HG02798 (cell line): ENCODE data around the gene EPHB6.

Experiments used
- ATAC-seq: cut with Tn5 transposase; IDR thresholded peaks from one replicate; pipeline ENCODE4 v1.9.1; 2021; ENCODE audit warnings: mild to moderate bottlenecking; ENCODE audit not compliant: unreplicated experiment, poor library complexity

Gene EPHB6

DNA sequence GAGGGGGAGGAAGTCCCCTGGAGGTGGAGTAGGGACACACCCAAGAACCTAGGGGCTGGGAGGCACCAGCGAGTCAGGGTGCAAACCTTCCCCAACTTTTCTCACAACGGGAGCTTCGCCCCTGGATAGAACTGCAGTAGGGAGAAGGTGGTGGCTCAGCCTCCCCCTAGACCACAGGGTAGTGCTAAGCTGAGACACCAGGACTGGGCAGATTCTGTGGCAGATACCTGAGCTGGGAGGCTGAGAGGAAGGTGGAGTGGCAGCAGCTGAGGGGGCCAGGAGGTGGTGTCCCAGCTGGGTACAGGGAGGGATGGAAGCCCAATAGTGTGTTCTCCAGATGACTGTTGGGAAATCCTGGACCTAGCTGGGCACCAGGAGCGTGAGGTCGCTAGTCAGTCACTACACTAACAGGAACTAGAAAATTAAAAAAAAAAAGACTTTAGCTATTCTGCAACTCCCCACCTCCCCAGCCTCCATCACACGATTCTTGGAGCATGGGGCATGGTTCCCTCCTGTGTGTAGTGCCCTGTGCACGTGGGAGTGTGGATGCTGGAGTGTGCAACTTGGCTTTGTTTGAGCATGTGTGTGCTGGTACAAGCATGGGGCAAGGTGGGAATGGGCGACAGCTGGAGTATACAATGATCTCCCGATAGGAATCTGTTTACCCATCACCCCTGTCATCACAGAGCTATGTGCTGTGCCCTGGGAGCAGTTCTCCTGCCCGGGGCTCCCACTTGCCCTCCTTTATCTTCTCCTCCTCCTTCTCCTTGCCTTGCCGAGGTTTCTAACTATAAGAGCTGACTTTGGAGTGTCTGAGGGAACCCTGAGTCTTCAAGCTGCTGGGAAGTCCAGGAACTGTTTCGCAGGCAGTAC is 39.5 kb downstream of the EPHB6 start:
- ATAC-seq = no peak

DNA sequence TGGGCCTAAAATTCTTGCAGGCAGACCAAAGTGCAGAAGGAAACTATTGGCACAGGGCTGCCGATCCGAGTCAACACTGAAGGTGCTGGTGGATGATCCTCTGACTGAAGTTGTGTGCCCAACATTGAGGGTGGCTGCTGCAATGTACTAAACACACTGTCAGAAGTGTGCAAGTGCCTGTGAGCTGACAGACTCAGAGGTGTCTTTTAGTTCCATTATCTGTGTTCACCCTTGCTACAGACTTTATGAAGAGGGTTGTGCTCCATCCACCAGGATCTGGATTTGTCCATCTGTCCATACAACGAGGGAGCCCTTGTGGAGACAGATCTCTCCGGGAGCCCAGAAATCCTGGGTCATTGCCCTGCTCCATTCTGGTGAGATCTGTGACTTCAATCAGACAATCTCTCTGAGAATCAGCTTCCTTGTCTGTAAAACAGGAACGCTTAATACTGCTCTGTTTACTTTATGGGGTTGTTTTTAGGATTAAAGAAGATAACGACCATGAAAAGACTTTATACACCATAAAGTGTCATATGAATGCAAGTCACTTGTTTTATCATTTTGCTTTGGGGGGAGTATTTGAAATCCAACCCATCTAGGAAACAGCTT is 40.2 kb downstream of the EPHB6 start:
- no peak for ATAC-seq

DNA sequence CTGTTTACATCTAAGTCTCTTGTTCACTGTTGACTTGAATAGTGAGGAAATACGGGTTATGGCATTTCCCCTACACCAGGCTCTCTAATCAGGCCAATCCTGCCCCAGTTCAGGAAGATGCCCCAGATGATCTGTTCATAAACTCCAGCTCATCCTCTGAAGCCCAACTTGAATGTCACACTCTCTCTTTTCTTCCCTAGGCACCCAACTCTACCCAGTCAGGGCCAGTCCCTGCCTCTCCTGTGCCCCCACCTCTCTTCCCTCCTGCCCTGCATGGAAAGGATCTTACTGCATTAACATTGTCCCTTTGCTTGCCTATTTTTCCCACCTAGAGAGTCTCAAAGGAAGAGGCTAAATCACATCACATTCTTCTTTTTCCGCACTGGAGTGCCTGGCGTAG is 41.3 kb downstream of the EPHB6 start:
- no peak for ATAC-seq

GRCh38 chr7:142896741-142897379 is 42.0 kb downstream of the EPHB6 start:
- no peak for ATAC-seq

GRCh38 chr7:142897691-142898090 is 42.8 kb downstream of the EPHB6 start:
- no peak for ATAC-seq

DNA sequence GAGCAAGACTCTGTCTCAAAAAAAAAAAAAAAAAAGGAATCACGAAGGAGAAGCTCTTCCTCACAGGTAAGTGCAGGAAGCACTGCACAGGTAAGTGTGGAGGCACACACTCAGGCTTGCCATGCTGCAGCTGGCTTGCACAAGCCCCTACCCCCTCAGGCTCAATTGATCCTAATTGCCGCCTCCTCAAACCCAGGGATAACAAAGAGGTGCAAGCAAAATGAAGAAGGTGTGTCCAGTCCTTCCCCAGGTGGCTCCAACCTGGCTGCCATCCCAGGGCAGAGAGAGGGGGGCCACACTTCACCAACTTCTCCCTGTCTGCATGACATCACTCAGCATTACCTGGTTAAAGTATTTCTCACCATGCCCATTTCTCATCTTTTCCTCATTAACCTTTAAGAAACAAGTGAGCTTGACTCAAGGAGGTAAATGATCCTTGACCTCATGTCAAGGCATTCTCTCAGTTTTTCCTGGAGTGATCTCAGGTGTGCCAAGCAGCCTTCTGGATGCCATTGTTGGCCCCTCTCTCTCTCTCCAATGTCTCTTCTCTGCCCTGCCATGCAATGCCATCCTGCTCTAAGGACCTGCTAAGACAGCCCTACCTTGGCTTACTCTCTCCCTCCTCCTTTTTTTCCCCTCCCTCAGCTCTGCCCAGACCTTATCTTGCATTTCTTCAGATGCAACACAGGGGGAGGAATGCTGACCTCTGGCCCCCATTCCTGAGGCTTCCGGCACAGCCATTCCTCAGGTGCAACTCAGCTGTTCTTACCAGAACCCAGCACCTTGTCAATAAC is 43.7 kb downstream of the EPHB6 start:
- ATAC-seq = no peak

DNA sequence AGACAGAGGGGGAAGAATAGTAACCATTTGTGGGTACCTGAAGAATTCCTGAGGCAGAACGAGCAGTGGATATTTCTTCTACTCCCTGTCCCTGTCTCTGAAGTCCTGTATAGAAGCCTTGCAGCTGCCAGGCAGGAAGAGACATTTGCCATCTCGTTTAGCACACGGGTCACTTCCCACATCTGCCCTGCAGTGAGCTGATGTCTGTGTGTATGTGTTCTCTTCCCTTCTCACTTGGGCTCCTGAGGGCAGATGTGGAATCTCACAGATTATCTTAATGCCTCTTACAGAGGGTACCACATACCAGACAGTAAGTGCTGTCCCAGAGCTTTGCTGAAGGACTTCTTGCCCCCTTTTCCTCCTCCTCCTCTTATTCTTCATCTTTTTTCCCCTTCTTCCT is 44.8 kb downstream of the EPHB6 start:
- no peak for ATAC-seq

DNA sequence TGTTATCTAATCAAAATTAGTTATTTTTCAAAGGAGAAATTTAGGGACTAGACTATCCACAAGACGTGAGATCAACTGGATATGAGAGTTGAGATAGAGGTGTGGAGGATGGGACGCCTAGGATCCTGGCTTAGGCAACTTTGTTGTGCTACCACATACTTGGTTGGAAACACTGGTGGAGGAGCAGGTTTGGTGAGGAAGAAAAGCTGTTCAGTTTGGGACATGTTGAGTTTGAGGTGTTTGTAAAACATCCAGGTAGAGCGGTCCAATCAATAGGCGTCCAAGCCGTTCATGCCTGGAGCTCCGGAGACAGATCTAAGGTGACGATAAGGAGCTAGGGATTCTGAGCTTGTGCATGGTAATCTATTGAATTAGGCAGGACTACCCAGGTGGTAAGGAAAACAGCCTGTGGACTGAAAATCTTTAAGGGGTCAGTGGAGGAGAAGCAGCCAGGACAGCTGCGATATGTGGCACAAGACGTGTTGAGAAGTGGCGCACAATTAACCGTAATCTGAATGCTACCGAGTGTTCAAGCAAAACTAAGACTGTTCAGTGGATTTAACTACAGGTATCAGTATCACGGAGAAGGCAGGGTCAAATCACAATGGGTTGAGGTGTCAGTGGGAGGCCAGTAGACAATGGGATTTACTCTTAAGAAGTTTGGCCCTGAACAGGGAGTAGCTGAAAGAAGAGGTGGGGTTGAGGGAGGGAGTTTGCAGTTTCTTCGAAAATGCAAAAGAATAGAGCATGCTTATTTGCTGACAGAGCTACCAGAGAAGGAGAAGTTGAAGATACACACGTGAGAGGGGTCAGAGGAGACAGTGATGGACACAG is 46.8 kb downstream of the EPHB6 start:
- ATAC-seq = no peak

- no peak for ATAC-seq
Measured at GRCh38 chr7:142904128-142904527, 49.3 kb downstream of the EPHB6 start.

DNA sequence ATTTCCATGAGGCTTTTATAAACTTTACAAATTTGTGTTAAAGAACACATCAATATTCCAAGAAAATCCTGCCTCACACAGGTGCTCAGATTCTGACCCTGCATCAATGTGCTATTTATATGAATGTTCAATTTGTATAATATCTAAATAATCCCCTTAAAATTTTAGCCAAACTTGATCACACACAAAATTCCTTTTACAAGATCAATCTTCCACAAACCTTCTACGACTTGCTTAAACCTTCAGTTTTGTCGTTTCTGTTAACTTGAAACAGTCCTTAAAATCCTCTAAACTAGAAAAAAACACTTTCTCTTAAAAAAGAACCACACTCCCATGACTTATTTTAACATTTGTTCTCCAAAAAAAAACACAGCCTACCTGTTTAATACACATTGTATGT is 50.9 kb downstream of the EPHB6 start:
- no peak for ATAC-seq

DNA sequence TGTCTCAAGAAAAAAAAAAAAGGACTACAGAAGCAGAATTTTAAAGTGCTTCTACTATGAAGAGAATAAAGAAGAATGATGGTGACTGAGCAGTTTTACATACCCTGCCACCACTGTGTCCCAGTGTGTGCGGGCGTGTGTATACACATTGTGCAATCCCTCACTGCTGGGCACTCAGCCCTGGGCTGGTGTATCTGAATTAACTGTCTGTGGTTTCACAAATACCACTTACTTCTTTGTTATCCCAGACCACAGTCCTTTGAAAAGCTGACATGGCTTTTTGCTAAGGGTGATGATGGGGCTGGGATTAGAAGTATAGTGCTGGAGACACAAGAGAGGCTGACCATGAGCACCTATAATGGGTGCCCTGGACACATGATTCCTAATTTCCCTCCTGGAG is 51.8 kb downstream of the EPHB6 start:
- no peak for ATAC-seq

GRCh38 chr7:142908290-142908689 is 53.4 kb downstream of the EPHB6 start:
- ATAC-seq = no peak

DNA sequence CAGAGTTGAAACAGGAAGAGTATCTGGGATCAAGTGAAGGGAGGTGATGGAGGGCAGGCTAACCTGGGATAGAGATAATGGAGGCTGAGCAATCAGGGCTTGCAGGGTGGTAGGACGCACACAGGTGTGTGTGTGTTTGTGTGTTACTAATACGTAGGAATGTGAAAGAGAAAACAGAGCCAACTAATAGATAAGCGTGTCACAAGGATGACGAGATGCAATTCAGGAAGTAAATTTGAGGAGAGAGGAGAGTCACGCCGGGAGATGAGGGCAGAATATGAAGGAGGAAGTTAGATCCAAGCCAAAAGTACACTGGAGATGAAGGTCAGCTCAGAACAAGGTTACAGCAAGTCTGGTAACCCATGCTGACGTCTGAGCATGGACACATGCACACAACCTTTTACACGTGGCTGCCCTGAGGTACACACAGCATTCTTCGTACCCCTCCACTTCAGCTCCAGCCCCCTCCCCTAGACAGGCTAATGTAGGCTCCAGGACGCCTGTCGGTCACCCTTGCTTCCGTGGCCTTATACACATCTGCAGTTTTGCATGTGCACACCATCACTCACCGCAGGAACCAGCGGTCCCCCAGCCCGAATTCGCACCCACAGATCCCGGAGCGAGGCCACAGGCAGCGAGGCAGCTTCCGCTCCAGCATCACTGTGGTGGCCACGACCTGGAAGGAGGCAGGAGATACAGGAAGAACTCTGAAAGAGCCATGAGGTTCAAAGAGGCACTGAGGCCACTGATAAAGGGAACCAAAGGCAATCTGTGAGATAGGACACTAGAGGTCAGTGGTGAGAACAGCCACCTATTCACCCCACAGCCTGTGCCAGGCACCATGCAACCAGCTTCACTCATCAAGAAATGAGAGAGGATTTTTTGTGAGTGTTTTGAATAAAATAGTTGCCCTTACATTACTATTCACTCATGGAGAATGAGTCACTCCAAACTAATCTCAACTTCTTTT is 54.3 kb downstream of the EPHB6 start:
- peak; percentile 57 for ATAC-seq

DNA sequence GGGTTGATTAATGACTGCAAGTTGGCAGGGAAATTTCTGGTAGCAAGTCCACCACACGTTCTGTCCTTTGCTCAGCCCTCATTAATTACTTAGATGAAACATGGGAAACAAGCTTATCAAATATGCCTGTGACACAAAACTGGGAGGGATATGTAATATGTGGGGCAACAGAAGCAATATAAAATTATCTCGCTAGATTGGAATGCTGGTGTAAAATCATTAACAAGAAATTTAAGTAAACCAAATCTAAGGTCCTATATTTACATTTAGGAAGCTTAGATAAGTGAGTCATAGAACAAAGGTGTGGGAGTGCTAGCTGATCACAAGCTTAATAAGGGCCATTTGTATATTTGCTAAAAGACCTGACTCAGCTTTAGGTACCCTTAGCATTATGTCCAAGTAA is 55.2 kb downstream of the EPHB6 start:
- no peak for ATAC-seq

- no peak for ATAC-seq
Measured at GRCh38 chr7:142910481-142910880, 55.6 kb downstream of the EPHB6 start.

GRCh38 chr7:142913051-142913450 is 58.2 kb downstream of the EPHB6 start:
- no peak for ATAC-seq

DNA sequence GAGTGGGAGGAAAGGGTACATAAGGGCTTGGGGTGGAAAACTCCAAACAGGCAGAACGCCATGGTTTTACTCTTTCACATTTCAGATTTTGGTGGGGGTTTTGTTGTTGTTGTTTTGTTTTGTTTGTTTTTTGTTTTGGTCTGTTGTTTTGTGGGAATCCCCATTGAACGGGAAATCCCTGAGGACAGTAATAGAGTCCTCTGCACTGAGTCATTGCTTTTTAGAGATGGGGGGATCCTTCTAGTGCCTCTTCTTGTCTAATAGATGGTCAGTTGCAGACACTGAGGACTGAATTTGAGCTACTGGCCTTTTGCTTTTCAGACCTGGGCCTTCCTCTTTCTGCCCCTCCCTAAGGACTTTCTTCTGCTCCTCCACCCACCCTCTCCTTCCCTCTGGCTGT is 58.7 kb downstream of the EPHB6 start:
- ATAC-seq = no peak

DNA sequence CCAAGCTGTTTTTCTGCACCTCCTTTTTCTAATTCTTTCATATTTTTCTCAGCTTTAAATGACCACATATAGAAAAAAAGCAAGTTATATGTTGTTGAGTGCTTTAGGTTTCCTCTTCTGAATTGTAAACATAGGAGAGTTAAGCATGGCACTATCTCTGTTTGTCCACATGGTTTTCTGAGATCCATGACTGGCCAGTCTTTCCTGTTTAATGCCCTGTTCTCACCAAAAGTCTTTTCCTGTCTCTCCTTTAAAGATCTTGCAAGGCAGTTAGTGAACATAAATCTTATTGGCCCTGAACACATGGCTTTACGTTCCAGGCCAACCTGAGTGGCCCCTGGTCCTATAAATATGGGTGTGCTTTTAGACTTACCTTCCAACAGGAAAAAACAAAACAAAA is 59.2 kb downstream of the EPHB6 start:
- no peak for ATAC-seq

DNA sequence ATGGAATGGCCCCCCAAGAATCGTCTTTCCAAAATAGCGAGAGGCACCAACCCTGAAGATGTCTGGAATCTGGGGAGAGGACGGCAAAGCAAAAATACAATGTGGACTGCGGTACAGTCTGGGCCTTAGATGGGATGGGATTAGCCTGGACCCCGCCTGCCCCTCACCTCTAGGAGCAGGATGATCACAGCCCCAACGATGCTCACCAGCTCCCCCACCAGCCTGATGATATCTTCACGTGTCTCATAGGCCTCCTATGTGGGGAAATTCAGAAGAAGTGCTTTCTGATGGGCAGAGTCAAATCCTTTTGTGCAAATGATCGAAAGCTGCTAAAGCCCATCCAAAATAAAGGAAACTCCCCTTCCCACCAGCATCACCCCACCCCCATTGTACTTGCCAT is 60.4 kb downstream of the EPHB6 start:
- no peak for ATAC-seq
